Measurements from ENCODE around the gene ELMO1.

Gene ELMO1

DNA sequence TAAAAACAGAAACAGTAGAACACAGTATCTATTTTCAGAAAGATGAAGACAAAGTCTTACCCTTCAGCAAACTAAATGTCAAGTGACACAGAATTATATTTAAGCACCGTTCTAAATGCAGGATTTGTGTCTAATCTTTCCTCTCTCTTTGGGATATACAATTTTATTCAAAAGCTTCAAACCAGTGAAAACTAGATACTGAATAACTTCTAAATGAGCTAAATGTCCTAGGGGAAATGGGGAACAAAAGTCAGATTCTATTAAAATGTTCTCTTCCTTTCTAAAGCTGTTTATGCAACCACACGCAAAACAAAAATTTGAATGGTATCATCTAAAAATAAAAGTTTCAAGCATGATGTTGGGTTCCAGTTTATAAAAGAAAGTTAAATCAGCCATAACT lies 588.0 kb downstream of the ELMO1 start:
- DNase-seq = no peak

DNA sequence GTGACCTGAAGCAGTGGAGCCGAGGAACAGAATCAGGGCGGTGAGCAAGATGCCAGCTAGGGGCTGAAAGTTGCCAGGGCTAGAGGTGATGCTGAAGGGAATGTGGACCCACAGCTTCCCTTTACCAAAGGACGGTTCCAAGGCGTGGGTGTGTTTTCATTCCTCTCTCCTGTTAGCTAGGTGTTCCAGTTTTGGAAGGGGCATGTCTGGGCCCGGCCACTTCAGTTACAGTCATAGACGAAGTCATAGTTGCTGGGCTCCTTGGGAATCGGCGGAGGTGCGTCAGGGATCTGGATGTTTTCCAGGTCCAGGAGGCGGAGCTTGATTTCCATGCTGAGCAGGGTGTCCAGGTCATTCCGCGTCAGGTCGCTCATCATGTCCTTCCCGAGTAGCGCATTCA lies 593.3 kb downstream of the ELMO1 start:
- no peak for DNase-seq

DNA sequence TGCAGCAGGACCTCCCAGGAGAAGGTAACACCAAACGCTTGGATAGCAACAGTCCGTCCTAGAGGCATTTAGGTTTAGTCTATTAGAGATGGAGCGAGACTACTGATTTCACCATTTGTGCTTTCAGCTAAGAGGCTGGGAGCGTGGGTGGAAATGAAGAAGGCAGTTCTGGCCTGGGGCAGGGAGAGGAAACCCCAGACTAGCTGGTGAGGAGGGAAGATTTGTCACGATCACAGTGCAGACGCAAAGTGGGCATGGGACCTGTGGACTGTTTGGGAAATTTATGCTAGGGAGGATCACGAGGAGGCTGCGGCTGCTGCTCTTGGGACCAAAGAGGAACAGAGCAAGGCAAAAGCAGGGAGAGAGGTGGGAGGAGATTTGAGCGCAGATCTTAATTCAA lies 594.0 kb downstream of the ELMO1 start:
- DNase-seq = no peak

DNA sequence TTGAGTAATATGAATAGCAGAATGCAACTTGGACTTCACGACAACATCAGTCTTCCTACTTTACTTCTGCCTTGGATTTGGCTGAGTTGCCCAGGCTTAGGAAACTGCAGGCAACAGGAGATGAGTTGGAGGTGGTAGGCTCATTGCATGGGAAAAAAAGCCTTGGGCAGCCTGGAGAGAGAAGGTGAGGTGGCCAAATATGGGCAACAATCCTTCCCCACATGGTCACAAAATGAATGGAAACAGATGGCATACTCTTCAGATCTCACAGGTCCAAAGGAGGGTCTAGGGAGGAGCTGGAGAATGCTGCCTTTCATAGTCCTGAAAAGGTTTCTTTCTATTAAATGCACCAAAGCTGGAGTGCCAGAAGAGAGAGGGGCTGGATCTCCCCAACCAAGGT lies 595.7 kb downstream of the ELMO1 start:
- DNase-seq = no peak

DNA sequence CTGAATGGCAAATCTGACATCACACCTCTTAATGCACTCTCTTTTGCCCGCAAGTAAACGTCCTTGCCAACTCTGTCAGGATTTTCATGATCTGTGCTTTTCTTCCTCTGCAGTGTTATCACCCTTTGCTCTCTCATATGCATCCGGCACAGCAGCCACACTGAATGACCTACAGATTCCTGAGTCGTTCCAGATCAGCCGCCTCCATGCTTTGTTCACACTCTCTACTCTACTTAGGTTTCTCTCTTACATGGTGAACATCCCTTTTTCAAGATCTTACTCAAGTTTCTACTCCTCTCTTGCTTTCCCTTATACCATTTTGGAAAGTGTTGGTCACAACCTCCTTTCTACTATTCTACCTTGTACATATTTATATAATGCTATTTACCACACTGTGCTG lies 596.6 kb downstream of the ELMO1 start:
- no peak for DNase-seq

DNA sequence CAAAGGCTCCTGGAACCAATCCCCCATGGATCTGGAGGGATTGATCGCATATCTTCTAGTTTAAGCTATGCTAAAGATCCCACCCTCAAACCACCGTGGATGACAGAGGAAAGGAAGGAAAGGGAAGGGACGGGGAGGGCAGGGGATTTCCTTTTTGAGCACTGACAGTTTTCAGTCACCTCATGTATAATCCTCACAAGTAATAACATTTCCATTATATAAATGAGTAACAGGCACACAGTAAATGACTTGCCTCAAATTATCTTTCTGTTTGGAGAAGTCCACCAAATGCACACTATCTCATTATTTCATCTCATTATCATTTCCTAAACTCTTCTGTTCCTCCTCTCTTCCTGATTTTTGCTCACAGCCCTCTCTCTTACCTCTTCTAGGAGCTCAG lies 597.3 kb downstream of the ELMO1 start:
- no peak for DNase-seq

DNA sequence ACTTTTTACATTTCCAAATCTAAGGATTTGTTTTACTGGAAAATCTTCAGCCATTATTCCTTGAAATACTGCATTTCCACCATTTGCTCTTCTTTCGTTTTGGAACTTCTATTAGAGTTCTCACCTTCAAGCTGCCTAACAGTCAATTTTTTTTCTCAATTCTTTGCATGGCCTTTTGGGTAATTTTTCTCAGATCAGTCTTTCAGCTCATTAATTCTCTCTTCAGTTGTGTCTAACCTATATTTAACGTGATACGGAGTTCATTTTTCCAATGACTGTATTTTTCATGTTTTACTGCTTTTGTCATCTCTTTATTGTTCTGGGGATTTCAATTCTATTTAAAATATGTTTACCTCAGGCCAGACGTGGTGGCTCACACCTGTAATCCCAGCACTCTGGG lies 600.7 kb downstream of the ELMO1 start:
- no peak for DNase-seq

DNA sequence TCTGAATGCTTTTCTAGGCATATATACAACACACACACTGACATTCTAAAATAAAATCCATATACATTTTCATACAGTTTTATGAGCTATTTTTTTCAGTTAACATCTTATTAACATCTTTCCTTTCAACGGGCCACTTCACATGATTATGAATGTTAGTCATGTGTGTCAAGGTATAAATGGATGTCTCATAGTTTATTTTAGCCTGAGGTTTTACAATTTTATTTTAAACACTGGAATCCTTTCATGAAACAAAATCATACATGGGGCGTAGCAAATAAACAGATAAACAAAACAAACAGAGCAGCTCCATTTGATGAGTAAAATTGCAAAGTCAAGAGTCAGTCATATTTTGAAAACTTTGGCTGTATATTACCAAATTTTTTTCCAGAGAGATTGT lies 604.3 kb downstream of the ELMO1 start:
- no peak for DNase-seq

DNA sequence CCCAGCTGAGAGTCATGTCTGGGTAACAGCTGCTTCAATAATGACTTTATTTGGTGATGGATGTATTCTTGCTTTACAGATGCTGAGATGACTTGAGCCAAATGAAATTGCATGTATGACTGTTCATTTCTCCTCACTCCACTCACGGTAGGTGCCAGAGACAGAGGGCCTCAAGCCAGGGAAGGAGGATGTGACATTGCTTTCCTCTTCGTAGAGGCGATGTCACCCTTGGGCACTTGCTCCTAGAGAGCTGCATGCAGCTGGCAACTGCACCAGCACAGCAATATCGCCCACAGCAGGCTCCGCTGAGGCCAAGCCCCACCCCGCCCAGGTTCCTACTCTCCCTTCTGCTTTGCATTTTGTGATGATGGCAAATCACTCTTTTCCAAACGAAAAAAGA lies 607.8 kb downstream of the ELMO1 start:
- DNase-seq = no peak

DNA sequence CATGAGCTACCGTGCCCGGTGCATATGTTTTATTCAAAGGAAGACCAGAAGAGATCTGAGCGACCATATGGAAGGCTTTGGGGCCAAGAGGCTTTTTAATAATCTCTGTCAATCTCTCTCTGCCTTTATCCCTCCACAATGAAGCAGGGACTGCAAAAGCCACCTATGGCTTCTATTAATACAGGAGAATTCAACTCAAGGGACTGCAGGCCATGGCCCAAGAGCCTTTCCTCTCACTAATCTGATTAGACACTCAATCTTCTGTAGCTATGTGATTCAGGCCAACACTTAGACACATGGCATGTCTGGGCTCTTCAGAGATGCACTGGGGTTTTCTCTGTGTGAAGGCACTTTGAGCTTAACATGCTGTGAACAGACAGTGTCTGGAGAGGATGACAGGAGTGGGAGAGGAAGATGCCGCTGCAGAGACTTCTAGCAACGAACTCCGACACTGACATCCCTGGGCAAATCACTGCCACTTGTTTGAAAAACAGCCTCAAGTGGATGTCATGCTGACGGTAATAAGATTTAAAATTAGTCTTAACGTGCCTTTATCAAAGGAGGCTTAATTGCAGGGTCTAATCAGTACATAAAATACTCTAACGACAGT lies 609.9 kb downstream of the ELMO1 start:
- DNase-seq = no peak

DNA sequence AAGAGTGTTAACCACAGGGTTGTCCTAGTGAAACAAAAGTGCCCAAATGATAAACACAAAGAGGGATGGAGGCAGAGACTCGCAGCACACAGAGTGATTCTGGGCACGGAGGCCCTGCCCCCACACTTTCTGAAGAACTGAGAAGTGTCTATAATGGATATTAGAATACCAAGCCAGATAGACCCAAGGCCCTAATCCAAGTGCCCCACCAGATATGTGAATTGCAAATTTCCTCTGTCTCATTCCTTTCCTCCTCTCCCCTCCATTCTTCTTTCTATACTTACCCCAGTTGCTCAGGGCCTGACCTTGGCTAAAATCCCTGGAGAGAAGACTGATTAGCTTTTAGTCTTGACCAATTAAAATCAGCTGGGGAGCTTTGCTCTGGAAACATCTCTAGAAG lies 617.6 kb downstream of the ELMO1 start:
- DNase-seq = no peak

DNA sequence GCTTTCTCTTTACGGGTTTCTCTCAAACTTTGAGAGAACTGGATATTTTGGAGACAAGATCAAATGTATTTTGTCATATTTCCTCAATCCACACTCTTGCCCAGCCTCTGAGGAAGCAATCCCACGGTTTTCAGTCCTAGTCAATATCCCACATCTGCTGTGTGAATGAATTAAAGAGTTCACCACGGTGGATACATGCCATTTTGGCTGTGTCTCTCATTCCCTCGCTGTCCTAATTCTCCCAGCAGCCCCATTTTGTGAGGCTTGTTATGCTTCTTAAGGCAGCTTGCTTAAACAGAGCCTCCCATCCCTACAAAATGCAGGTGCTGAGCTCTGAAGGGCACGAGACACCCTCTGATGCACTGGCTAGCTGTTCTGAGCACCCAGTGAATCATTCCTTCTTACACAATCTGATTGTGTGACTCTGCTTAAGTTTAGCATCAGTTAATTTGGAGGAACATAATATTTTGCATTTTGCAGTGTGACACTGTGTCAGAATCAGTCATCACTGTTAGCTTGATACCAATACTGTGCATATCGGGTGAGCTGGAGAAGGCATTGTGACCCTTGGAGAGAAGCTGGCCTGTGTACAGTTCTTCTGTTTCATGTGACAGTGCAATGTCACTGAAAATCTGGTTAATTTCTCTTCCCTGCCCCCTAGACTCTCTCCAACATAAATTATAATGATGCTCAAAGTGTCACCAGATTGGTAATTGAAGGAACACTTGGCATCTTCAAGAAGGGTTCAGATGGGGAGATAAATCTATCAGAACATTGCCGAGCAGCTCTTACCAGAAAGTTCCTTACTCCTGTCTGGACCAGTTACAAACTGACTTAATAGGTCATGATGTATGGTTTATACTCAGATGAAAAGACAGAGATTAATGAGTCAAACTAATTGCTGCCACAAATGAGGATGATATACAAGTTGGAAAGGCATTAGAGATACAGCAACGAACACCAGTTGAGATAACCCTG lies 620.6 kb downstream of the ELMO1 start:
- DNase-seq = no peak

DNA sequence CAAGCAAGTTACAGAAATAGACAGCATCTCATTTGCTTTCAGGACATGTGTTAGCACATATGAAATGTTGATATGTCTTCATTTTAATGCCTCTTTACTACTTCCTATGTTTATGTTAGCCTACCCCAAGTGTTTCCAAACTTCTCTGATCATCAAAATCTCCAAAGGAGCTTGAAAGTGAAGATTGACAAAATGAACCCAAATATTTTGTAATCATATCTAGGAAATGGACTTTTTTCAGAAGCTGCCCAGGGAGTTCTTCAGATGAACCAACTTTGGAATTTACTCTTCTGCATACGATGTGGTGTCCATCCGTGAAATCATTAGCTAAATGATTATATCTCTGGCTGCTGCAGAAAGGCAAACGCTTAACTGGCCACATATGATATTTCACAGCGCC lies 623.2 kb downstream of the ELMO1 start:
- no peak for DNase-seq

DNA sequence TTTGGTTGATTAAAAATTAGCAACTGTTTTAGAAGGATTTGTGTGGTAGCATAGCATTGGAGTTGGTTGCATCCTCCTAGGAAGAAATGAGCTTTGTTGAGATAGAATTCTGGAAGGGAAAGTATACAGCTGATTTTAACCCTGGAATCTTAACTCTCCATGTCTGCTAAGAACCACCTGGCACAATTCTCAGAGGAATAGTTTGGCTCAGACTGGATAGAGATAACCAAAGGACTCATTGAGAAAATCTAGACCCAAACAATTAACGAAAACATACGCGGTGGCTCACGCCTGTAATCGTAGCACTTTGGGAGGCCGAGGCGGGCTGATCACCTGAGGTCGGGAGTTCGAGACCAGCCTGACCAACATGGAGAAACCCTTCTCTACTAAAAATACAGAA lies 625.3 kb downstream of the ELMO1 start:
- no peak for DNase-seq

DNA sequence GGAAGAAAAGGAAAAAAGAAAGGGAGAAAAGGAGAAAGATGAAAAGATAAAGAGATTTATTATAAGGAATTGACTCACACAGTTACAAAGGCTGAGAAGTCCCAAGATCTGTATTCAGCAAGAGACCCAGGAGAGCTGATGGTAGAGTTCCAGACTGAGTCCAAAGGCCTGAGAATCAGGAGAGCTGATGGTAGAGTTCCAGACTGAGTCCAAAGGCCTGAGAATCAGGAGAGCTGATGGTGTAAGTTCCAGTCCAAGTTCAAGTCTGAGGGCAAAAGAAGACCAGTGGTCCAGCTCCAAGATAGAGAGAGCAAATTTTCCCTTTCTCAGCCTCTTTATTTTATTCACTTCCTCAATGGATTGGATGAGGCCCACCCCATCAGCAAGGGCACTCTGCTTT lies 627.0 kb downstream of the ELMO1 start:
- no peak for DNase-seq

DNA sequence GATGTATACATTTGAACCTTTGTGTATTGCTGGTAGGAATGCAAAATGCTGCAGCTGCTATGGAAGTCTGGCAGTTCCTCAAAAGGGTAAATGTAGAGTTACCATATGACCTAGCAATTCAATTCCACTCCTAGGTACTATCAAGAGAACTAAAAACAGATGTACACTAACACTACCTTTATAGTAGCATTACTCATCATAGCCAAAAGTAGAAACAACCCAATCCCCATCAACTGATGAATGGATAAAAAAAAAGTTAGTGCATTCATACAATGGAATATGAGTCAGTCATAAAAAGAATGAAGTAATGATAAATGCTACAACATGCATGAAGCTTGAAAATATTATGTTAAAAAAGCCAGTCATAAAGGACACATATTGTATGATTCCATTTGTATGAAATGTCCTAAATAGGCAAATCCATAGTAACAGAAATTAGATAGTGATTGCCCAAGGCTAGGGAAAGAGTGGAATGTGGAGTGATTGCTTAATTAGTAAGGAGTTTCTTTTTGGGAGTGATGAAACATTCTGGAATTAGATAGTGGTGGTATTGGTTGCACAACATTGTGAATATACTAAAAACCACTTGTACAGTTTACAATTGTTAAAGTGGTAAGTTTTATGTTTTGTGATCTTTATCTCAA lies 628.0 kb downstream of the ELMO1 start:
- DNase-seq = no peak

DNA sequence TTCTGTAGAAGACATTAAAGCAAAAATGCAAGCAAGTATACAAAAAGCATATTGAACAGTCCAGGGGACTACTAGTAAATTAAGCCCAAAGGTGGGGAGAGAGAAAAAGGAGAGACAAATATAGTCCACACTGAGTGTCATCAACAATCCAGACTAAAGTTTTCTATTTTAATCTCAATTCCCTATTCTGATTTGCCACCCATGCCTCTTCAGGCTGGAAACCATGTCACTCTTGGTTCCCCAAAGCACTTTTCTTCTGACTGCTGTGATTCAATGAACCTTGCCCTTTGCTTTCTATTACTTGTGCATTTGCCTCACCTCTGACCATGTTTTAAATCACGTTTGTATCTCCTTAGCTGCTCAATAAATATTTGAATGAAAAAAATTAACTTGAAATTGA lies 629.0 kb downstream of the ELMO1 start:
- DNase-seq = no peak

DNA sequence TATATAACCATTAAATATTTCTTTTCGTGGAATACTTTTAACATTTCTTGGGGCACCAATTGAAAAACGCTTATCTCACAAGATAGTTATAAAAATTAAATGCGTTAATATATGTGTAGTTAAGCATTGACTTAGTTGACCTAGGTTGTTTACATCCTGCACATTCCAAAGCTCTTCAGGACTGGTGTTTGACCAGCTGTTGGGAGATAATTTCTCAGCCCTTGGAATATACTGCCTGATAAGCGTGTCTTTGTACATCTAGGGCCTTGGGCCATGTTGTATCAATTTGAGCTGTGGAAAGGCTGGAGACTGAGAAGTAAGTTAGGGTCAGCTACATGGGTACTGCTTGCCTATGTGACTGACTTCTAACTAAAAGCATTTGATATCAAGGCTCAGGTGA lies 634.4 kb downstream of the ELMO1 start:
- DNase-seq = no peak

DNA sequence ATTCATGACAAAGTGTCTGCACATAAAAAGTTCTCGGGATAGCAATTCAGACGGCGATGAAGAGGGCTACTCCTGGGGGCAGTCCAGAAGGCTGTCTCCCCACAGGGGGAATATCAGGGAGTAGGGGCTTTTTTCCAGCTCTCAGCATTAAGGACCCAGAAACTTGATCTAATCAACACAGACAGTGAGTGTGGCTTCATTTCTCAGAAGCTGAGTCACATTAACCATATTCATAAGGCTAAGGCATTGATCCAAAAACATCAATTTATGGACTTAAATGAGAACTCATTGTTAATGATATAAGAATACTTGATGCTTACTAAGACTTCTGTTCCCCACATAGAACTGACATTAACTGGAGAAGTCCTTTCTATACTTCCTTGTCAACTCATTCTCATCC lies 636.9 kb downstream of the ELMO1 start:
- DNase-seq = no peak

DNA sequence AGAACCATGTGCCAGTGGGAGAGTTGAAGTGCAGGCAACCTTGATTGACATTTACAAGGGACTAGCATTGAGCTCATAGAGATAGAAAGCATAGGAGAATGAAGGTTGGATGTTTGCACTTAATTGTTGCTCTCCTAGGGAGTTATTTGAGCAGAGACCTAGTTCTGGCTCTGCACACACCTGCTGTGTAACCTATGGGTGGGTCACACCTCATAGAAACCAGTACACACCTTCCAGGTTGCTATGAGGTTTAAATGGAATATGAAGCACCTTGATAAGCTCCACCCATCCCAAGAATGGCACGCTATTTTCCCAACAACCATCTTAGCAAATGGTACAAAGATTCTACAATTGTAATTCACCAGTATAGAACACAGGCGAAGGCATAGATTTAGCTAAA lies 638.2 kb downstream of the ELMO1 start:
- DNase-seq = no peak

DNA sequence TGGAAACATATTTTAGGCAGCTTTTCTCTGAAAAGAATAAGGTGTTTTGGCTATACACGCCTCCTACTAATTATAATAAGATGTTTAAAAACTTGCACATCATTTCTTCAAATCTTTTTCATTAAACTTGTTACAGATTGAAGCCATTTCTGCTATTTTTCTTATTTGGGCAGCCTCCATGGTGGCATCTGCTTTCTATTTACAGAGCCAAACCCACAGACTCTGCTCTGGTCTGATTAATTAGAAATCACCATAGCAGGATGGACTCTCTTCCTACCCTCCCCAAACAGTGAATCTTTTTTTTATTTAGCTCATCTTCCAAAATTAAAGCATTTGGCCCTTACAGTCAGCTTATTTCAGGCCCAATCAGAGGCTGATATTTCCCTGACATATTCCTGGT lies 638.6 kb downstream of the ELMO1 start:
- DNase-seq = no peak

DNA sequence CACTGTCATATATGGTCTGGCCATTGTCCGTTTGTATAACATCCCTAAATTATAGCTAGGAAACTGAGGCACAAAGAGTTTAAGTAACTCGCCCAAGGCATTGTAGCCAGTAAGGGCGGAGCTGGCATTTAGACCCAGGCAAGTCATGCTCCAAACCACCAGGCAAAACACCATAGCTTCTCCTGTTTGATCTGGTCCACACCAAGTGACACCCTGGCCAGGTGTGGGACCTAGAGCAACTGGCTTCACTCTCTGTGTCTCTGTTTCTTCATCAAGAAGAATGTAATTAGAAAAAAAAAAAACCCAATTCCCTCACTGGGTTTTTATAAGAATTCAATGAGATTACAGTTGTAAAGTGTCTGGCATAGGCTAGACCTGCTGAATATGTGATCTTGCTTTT lies 639.2 kb downstream of the ELMO1 start:
- DNase-seq = no peak

DNA sequence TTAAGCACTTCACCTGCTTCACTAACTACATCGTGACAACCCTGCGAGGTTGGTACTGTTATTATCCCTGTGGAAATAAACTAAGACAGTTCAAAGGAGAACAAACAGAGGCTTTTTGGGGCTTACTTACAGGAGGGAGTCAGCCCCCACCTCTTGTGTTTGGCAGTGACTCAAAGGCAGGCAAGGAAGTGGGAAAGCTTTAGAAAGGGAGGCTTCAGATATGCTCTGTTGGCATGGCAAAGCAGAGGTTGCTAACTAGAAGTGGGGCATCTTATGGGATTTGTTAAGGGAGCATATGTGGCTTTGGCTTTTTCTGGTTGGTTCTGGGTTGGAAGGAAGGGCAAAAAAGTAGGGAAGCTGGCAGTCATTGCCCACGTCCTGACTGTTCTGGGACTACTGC lies 639.6 kb downstream of the ELMO1 start:
- DNase-seq = no peak

DNA sequence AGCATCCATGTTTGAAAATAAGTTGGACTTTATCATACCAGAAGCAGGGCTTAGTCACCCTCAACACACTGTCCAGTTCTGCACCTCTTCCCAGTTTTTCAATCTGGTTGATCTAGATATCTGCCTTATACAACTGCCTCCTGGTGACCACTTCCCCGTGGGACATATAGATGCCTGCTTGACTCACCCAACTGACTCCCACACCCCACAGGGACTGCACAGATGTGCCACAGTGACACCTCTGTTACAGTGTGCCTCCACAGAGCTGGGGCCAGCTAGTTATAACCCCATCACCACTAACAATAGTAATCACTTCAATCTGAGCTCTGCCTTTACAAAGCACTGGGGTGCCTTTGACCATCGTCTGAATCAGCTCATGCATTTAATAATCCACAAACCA lies 641.8 kb downstream of the ELMO1 start:
- DNase-seq = no peak

Data from effector CD4-positive, alpha-beta T cell (primary cell).